DMS 273 treated with DMSO at 0.1 percent for 48 hours (cell line): Measurements from ENCODE around the gene MAP4.
"Not testable (repeated sequence)": the region's sequence is repeated elsewhere in the genome, so short reads cannot be mapped to it uniquely, and the experiment has no call there.

Source experiments
- DNase-seq: peaks from one replicate; lab custom pipeline; 2025; lab: John Stamatoyannopoulos, UW

The MAP4 gene, protein sequence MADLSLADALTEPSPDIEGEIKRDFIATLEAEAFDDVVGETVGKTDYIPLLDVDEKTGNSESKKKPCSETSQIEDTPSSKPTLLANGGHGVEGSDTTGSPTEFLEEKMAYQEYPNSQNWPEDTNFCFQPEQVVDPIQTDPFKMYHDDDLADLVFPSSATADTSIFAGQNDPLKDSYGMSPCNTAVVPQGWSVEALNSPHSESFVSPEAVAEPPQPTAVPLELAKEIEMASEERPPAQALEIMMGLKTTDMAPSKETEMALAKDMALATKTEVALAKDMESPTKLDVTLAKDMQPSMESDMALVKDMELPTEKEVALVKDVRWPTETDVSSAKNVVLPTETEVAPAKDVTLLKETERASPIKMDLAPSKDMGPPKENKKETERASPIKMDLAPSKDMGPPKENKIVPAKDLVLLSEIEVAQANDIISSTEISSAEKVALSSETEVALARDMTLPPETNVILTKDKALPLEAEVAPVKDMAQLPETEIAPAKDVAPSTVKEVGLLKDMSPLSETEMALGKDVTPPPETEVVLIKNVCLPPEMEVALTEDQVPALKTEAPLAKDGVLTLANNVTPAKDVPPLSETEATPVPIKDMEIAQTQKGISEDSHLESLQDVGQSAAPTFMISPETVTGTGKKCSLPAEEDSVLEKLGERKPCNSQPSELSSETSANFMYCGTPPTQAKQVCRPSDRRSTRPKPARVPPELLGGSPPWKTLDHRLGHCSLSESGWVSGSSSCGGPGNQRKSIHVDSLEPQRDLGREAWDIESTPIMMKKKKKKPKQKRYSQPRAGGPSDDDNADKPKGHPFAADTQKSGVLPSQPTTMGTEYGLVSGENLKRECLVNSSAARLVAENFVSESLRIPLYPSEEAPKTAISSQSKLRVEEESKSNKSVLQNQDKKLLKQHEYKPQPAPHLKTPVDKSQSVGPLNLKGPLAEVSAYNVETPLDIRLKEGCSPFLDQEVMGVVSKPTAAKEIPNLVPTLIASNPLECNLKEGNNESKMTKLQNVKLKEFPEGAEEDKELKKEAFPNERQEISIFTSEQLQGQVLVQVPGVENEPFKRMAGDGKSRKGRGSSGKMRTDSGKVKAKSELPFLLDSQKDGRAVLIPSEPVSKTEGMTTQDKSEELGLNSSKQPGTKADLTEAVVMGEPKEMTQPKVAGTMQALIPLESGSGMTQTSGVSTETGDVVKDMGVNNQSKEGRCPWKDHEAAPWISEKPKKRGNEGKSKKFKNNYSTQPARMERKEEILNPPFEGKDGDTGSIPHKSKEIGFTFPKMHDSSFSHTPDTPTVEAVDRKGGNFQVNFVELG (N-terminal part only)

DNA sequence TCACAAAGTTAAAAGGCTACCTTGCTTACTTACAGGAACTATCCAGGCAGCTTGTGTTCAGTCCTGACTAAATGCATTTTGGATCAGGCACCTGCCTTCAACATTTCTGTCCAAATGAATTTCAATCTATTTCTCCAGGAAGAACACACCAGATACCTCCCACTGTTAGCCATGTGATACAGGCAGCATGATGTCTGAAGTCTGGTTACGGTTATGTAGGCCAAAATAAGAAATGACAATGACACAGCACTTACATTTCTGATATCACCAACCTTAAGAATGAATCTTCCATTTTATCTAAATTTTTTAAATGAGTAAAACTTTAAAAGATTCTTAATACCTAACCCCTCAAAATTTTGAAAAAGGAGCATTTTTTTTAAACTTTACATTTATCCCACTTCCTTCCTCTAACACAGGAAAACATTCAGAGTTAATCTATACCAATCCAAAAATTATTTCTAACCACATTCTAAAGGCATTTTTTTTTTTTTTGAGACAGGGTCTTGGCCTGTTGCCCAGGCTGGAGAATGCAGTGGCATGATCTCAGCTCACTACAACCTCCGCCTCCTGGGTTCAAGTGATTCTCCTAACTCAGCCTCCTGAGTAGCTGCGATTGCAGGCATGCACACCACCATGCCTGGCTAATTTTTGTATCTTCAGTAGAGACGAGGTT, at the start of gene MAP4:
Gene MAP4 (minus strand): TSS at position 116 of the 673 bp plus-strand sequence. CDS start 17,556 bp downstream, outside the sequence.
- no peak for DNase-seq

DNA sequence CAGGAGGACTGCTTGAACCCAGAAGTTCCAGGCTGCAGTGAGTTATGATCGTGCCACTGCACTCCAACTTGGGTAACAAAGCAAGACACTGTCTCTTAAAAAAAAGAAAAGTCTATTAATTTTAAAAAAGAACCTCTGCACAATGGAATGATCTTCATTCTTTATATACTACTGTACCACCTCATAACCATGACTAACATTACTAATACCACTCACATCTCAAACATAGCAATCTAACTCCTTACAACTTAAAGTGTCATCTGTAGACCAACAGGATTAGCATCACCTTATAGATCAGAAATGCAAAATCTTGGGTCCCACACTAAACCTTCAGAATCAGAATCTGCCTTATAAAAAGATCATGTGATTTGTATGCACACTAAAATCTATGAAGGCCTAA, 48.8 kb upstream of the MAP4 start:
- no peak for DNase-seq

DNA sequence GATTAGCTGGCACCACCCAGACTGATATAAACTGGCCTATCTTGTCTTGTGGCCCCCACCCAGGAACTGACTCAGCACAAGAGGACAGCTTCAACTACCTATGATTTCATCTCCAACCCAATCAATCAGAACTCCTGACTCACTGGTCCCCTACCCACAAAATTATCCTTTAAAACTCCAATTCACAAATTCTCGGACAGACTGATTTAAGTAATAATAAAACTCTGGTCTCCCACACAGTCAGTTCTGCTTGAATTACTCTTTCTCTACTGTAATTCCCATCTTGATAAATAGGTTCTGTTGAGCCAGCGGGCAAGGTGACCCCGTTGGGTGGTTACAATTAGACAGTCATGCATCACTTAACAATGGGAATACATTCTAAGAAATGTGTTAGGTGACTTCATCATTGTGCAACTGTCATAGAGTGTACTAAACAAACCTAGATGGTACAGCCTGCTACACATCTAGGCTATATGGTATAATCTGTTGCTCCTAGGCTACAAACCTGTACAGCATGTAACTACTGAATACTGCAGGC, 48.1 kb upstream of the MAP4 start:
- DNase-seq: no peak

DNA sequence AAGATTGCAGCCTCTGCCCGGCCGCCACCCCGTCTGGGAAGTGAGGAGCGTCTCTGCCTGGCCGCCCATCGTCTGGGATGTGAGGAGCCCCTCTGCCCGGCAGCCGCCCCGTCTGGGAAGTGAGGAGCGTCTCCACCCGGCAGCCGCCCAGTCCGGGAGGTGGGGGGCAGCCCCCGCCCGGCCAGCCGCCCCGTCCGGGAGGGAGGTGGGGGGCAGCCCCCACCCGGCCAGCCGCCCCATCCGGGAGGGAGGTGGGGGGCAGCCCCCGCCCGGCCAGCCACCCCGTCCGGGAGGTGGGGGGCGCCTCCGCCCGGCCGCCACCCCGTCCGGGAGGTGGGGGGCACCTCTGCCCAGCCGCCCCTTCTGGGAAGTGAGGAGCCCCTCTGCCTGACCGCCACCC, 45.4 kb upstream of the MAP4 start:
- DNase-seq: not testable (repeated sequence)

DNA sequence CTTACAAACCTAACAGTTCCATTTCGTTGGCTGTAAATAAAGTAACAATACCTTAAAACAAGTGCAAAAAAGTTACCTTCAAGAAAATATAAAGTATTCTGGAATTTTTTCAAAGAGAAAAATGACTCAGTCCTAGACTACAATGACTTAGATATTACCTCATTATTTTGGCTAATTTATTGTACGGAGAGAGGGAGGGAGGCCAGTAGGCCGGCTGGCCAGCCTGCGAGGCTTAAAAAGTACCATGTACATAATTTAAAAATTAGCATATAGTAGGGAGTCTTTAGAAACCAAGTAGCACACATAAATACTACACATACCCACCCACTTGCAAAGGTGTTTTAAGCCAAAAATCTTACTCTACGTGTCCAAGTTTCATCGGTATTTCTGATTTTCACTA, 41.9 kb upstream of the MAP4 start:
- DNase-seq: no peak

DNA sequence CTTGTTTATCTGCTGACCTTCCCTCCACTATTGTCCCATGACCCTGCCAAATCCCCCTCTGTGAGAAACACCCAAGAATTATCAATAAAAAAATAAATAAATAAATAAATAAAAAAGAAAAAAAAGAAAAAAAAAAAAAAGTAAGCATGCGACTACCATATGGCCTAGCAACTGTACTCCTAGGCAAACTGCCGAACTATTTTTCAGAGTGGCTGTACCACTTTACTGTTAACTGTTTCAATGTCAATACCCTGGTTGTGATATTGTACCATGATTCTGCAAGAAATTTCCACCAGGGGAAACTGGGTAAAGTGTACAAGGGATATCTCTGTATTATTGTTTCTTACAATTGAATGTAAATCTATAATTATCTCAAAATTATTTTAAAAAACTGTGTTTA, 41.3 kb upstream of the MAP4 start:
- DNase-seq: no peak

DNA sequence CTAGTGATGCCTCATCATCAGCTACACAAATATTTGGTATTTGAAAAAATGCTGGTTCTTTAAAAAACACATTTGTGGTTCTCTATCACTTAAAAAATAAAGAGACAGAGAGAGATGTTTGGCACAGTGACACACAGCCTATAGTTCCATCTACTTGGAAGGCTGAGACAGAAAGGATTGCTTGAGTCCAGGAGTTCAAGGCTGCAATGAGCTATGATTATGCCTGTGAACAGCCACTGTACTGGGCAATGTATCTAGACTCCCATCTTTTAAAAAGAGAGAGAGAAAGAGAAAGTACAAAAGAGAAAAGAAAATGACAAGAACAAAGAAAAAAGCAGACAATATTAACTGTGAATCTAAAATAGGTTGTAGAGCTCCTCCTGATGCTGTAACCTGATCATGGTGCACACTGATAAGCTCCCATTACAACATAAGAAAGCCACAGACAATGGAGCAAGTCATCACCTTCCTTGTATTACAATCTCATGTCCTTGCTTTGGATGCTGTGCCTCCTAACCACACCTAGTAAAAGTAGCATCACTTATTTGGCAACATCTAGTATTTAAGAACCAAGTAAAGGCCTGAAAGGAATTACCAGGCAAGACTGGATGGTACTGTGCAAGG, 31.7 kb upstream of the MAP4 start:
- DNase-seq: no peak

DNA sequence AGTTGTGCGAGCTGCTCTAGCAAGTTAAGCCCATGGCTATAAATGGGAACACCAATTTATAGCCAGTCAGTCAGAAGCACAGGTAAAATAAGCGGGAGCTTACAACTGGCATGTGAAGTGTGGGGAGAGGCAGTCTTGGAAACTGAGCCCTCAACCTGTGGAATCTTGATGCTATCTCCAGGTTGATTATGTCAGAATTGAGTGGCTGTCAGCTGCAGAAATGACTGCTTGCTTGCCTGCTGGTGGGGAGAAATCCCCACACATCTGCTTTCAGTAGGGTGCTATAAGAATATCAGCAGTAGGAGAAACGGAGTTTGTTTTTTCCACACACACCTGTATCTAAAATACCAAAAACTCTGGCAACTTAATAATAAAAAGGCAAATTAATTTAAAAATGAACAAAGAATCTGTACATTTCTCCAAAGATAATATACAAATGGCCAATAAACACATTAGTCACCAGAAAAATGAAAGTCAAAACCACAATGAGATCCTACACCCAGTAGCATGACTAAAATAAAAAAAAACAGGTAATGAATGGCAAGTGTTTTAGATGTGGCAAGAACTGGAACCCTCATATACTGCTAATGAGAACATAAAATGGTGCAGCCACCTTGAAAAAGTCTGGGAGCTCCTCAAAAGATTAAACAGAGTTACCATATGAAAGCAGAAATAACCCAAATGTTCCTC, 26.0 kb upstream of the MAP4 start:
- no peak for DNase-seq

DNA sequence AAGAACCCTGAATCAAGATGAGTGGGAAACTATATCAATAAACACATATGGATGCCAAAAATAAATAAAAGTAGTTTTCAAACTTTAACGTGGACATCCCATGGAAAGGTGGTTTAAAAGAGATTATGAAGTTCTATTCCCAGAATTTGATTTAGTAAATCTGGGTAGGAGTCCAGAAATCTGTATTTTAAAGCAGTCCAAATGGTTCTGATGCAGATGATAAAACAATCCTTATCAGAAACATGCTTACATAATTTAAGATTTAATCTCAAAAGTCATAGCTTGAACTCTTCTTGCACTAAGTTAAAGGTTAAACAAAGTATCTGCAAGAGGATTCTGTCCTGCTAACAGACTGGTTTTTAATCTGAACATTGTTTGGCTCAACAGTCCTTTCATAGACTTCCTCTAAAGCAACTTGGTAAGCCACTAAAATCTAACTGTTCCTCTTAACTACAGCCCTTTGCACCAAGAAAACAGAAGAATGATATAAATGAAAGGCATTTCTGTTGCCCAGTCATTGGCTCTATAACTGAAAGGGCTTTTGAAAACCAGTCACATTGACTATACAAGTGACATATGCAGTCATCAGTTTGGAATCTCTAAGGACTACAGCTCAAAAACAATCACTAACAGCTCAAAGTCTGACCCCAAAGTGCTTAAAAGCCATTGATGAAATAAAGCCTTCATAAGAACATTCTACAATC, 23.4 kb upstream of the MAP4 start:
- no peak for DNase-seq

DNA sequence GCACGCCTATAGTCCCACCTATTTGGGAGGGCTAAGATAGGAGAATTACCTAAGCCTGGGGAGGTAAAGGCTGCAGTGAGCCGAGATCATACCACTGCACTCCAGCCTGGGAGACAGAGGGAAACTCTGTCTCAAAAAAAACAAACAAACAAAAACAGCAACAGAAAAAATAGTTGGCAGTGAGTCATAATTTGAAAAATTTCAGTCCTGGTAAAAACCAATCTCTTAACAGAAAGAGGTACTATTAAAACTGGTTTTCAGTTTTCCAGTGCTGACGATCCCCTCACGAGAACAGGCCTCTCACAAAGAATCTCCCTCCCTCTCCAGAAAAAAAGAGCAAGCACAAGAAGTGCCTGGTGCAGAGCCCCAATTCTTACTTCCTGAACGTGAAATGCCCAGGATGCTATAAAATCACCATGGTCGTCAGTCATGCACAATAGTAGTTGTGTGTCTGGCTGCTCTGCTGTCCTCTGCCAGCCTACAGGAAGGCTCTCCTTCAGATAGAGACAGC, 22.8 kb upstream of the MAP4 start:
- no peak for DNase-seq

DNA sequence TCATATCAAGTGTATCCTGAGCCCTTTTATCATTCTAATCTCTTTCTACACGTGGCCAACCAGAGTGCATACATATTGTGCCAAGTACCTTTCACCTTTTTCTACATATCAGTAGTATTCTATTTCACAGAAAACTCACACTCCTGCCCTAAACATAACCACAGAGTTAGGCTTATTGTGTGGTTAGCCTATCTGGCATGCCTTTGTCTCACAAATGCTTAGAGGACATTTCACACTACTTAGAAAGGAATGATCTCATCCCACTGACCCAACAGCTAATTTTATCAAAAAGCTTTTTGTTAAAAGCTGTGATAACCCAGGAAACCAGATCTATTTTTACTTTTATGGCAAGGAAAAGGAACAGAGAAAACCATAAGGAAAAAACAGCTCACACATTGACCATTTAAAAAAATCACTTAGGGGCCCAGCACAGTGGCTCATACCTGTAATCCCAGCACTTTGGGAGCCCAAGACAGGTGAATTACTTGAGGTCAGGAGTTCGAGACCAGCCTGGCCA, 17.8 kb upstream of the MAP4 start:
- DNase-seq: no peak

DNA sequence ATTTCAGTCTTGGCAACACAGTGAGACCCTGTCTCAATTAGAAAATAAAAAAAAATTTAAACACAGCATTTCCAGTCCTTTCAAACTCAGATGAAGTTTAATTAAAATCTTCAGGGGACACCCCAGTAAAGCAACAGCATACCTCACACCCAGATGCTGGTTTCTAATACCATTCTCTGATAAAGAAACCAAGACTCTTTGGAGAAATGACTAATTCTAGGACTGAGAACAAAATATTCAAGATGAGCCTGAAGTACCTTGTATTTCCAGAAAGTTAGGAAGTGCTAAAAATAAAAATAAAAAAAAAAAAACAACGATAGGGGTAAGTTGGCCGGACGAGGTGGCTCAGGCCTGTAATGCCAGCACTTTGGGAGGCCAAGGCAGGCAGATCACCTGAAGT, 14.0 kb upstream of the MAP4 start:
- no peak for DNase-seq

DNA sequence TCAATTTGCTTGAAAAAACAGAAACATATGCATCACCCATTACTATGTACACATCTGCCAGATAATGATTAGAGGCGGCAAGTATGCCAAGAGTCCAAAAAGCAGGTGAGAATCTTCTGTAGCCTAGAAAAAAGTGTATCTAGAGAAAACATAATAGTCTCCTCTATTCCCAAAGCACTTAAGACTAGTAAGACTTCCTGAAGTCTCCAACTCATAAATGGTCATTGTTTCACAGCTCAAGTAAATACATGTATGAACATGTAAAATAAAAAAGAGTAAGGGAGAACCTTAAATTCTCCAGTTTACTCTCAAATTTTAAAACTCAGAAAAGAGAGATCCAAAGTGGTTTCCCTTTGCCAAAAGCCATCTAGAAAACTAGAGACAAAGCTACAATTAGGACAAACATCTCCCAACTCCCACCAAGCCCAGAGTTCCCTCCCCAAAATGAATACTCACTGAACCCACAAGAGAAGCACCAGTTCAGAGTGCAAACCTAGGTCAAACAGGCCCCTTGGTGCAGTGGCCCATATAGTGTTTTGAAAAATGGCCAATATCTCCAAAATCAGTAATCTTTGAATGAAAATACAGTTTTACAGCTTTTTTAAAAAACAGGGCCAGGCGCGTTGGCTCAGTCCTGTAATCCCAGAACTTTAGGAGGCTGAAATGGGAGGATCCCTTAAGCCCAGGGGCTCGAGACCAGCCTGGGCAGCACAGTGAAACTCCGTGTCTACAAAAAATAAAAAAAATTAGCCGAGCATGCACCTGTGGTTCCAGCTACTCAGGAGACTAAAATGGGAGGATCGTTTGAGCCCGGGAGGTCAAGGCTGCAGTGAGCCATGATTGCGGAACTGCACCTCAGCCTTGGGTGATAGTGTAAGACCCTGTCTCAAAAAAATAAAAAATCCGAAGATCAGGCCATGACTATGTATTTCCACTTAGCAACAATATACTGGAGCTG, 11.0 kb upstream of the MAP4 start:
- no peak for DNase-seq

DNA sequence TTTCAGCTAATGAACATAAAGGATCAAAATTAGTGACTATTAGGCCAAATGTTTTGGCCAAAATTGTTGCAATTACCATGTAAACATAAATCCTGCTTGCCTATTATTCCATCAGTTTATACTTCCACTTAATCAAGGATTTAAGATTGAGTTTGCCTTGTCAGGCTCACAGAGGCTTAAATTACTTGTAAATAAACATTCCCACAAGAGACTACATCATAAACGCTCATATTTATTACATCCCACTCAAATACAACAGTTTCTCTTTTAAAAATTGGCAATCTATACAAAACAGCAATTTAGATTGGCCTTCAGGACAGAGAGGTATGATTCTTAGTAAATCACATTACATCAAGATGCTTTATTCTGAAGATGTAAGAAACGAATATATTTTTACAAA, 9.9 kb upstream of the MAP4 start:
- no peak for DNase-seq

DNA sequence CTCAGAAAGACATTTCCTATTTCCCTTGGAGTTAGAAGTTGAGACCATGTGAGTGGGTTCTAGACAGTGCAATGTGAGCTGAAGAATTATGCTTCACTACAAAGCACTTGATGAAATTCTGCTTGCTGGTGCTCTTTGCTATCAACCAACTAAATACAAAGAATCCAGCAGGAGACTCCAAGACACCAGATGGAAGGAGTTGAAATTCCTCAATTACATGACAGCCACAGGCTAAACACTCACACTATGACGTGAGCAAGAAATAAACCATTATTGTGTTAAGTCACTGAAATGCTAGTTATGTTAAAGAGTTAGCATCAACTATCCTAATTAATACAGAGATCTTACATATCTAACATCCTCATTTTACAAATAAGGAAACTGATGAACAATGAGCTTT, 8.2 kb upstream of the MAP4 start:
- DNase-seq: no peak

DNA sequence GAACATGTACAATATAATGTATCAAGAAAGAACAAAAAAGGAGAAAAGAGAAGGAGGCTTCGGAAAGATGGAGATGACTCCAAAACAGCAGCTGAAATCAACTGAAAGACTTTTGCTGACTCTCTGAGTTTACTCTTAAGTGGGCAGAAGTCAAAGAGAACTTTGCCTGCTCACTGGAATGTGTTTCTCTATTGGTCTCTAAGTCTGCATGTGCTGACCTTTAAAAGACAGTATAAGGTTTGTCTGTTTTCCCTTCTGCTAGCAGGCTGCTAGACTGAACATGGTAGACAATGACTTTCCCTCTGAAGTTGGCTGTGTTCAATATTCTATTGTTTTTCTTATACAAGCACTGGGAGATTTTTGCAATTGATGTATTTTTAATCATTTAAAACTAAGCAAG, 7.2 kb upstream of the MAP4 start:
- no peak for DNase-seq

DNA sequence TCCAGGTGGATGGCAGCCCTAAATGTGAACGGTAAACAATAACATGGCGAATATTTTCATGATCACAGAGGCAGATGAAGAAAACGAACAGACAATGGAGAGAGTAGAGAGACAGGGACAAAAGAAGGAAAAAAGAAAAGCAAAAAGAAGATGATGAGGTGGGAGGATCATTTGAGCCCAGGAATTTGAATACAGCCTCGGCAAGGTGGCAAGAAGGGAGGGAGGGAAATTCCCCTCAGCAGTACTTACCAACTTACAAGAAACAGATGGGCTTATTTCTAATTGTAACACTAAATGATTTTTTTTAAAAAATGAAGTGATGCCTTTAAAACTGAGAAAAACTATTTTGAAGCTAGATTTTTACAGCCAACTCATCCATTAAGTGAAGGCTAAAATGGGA, 6.0 kb upstream of the MAP4 start:
- no peak for DNase-seq

DNA sequence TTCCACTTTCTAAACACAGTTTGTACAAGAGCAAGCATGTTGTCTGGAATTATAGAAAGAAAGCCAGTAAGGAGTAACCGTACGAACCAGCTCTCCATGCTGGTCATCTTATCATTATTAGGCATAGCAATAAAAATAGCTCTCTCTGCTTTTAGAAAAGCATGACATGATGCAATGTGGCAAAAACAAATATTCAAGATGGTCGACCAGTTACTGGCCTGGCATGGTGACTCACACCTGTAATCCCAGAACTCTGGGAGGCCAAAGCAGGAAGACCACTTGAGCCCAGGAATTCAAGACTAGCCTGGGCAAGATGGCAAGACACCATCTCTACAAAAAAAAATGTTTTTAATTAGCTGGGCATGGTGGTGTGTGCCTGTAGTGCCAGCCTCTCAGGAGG, 2.6 kb upstream of the MAP4 start:
- DNase-seq: no peak
